Embryonic facial prominence (tissue), 1 donor: ENCODE measurements around the gene NDUFB4.
"Not testable (repeated sequence)": the region's sequence is repeated elsewhere in the genome, so short reads cannot be mapped to it uniquely, and the experiment has no call there.

Source experiments
- DNase-seq: peaks from one replicate; pipeline ENCODE4 v3.0.0-alpha.2; 2016; ENCODE audit errors: extremely low spot score

Gene NDUFB4

DNA sequence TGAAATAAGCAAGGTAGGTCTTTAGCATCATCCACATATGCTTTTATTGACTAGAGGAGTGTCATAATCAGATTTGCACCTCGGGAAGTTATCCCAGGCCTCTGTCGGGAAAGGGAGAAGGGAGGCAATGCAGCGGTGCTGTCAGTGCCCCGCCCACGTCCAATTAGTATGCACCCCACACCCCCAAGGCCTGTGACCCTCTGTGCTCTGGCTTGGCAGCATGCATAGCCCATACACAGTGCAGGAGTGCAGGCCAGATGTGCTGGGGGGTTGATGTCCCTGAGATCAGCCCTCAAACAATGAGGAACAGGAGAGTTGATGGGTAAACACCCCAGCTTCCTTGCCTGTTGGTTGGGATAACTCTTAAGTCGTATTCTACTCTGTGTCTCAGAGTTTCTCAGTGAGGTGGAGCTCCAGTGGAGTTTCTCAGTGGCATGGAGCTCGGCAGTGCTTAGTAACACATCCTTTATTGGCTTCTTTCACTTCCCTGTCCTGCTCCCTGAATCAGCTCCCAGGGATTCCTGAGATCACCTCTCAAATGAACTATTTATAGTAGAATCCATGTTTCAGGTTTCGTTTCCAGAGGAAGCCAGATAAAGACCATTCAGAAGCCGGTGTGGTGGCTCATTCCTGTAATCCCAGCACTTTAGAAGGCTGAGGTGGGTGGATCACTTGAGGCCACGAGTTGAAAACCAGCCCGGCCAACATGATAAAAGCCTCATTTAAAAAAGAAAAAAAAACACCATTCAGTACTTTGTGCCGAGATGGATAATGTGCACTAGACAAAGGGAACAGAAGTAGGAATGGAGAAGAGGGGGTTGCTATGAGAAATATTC, 26.7 kb upstream of the NDUFB4 start:
- DNase-seq = no peak

DNA sequence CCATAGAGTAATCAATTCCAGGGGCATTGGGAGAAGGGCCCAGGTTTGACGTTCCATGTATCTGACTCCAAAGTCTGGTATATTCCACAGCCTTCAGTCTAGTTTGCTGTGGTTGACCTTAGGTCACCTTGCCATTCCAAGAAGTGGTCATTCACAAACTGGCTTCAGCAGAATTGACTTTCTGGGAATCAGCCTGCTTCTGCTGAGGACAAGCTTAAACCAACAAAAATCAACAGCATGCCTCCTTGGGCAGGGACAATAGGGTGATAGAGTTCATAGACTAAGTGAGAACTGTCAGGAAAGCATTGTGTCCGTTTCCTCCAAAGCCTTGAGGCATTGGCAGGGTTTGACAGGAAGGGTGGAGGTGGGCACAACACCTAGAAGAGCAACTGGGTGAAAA, 24.1 kb upstream of the NDUFB4 start:
- no peak for DNase-seq

DNA sequence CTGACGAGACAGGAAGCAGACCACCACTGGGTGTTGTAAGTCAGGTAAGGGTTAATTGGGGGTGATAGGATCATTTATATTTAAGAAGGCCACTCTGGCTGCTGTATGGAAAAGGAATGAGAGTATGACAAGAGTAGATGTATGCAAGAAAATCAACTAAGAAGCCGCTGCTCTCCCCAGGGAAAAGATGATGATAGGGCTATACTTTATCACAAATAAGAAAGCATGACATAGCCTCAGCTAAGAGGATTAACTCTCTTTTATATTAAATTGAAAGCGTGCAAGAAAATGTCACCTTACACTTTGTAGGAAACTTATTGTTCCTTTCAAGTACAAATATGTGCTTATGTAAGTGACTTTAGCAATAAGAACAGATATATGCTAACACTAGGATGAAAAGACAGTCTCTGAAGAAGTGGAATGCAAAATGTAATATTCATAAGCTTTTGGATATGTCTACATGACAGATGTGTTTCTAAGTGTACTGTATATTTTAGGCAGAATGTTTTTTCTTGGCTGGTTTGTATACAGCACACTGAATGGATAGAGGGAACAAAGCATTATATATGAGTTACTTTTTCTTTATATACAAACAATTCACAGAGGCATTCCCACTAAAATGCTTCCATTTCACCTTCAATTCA, 8.7 kb upstream of the NDUFB4 start:
- no peak for DNase-seq

DNA sequence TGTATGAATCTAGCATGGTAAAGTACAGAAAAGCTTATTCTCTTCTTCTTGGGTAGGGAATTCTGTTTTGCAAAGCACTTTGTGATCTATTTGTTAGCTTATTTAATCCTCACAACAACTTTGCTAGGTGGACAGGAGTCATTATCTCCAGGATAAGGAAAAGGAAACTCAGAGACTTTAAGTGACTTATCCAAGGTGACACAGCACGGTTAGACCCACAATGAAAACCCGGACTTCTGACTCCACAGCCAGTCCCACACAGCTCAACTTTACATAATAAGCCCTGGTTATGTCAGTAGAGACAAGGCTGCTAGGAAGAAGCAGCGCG, 384 bp upstream of the NDUFB4 start:
- DNase-seq = no peak

DNA sequence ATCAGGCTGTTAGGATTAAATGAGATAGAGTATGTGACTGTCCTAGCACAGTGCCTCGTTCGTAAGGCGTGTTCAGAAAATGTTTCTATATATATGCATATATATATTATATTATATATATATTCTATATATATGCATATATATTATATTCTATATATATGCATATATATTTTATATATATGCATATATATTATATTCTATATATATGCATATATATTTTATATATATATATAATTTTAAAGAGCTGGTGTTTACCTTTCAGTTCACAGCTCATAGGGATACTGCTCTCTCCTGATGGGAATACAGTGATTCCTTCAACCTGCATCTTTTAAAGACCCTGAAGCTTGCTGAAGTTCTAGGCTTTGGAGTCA, 702 bp downstream of the NDUFB4 start:
- no peak for DNase-seq

DNA sequence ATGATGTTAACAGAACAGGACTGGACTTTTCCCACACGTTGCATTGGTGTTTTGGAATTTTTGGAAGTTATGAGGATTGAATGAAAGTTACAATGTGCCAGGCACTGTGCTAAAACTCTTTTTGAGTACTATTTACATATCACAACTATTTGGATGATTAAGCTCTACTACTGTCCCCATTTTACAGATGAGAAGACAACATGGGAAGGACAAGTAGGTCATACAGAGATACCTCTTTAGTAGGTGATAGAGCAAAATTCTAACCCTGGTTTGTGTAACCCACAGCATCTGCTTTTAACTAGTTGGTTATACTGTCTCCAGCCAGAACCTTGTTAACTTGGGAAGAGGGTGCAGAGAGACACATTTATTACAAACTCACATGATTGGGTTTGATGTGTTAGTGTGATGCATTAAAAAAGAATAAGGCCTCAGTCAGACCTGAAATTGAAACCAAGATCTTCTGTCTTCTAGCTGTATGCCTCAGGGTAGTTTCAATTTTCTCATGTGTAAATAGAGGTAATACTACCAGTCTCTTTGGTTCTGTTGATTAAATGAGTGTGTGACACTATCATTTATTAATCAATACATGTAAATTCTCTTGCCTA, 1.4 kb downstream of the NDUFB4 start:
- DNase-seq = no peak

DNA sequence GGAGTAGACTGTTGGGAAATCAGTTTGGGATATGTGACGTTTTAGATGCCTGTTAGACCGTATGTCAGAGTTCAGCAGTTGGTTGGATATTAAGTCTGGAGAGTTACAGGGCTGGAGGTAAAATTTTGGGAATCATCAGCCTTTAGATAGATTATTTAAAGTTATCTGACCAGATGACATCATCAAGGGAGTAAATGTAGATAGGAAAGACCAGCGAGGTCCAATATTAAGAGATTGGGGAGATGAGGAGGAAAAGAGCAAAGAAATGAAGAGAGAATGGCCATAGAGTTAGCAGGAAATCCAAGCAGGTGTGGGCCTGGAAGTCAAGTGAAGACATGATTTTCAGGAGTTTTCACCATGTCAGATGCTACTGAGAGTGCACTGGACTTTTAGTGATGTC, 3.1 kb downstream of the NDUFB4 start:
- no peak for DNase-seq

DNA sequence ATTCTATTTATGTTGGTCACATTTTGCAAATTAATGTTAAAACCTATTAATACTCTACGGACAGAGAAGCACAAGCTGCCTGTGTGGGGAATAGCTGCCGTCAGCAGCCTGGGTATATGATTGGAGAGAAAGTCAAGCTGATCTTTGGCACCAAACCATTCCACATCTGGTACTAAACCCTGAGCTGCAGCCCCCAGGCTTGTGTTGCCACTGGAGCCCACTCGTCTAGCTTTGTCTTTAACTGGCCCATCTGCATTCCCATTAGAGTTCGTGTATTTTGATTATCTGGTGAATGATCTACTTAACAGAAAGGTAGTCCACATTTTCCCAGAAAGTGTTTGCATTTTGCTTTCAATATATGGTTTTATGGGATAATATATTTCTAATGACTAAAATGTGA, 5.4 kb downstream of the NDUFB4 start:
- no peak for DNase-seq

DNA sequence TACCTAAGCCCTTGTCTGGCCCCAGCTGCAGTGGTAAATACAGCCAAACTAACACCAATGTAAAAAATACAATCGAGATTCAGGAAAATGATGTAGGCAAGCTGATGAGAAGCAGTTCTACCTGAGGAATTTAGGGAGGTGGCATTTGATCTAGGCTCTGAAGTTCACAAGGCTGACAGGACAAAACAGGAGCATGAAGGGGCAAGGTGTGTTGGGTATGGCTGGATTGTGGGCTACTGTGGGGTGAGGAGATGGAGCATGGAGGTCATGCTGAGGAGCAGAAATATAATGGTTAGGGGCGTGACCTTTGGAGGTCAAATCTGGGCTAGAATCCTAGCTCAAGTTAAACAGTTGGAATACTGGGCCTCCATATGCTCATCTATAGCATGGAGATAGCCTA, 6.5 kb downstream of the NDUFB4 start:
- DNase-seq = no peak

DNA sequence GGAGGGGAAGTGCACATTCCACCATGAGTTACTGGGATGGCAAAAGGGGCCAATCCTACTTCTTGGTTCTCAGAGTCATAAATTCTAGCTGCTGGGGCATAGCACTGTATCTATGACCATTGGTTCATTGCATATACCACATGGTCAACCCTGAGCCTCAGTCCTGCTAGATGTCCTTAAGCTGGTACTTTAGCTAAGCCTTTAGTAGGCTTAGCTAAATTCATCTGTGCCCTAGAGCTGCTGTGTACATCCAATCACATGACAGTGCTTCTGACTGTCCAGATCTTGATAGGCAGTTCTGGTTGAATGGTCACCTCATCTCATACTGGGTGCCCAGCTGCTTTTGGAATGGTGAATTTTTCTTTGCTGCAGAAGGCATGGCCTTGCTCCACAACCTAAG, 8.2 kb downstream of the NDUFB4 start:
- DNase-seq = no peak

DNA sequence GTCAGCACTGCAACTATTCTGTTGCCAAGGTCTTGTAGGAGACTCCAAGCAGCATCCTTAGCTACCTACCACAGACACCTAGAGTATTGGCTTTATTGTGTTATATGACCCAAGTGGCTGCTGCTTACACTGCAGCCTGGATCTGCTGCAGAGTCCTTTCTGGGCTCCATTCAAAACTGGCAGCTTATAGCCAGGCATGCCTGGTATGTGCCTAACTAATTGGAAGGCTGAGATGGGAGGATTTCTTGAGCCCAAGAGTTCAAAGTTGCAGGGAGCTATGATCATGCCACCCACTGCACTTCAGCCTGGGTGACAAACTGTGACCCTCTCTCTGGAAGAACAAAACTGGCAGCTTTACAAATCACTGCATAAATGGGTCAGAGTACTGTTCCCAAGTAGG, 8.6 kb downstream of the NDUFB4 start:
- no peak for DNase-seq

DNA sequence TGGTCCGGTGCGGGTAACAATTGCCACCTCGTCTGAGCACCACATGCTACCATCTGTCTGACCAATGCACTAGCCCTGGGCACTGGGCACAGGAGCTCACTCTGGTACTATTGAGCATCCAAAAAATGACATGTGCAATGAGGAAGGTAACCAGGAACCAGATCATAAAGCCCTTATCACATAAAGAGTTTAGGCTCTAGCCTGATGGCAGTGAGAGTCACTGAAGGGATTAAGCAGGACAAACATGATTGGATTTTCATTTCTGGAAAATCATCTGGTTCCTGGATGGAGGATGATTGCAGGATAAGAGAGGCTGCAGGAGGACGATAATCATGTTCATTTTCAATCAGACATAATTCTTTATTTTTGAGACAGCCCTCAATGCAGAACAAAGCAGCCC, 12.4 kb downstream of the NDUFB4 start:
- DNase-seq = no peak

DNA sequence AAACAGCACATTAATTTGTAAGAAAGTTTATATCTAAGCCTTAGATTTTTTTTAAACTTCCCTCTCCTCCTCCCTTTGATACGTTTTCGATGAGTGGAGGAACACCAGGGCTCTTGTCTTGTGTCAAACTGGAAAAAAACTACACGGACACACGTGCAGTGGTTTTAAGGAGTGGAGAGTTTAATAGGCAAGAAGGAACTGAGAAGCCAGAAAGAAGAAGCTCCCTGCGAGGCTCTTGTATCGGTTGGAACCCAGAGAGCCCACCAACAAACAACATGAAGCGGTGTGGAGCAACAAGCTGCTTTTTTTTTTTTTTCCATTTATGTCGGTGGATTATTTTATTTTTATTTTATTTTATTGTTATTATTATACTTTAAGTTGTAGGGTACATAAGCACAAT, 18.6 kb downstream of the NDUFB4 start:
- no peak for DNase-seq

DNA sequence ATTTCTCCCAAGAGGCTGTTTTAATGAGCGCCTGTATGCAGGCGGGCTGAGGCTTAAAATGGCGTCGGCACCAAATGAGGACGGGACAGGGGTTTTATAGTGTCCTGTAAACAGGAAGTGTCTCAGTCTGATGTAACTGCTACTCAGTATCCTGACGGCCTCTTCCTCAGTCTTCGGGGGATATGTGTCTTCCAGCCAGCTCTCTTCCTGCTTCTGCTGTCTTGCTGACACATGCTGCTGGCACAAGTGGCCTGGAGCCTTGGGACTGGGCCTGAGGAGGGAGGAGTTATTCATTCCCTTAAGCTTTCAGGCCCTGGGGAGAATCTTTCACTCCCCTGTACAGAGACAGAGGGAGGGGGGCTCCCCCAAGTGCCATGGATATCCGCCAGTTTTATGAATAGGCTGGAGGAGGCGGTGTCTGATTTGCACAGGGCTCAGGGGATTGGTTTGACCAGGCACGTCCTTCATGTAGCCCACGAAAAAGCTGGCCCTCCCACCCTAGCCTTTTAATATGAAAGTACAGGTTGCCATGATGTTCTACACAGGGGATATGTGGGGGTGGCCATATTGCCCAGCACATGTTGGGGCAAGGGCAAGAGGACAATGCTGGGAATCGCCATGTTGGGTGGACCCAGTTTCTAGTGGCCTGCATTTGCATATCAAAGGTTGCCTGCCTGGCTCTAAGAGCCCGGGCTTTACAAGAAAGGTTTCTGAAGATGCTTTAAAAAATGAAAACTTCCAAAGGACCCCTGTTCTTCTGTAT, 19.9 kb downstream of the NDUFB4 start:
- no peak for DNase-seq

DNA sequence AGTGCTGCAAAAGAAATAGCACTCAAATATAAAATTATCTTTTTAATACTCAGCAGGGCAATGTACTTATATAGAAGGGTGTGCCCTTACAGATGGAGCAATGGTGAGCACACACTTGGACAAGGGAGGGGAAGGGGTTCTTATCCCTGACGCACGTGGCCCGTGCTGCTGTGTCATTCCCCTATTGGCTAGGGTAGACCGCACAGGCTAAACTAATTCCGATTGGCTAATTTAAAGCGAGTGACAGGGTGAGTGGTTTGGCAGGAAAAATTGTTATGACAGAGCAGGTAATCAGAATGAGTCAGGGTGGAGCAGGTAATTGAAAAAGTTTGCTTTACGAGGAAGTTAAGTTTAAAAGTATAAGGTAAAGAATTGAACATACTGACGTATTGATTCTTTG, 20.6 kb downstream of the NDUFB4 start:
- DNase-seq = not testable (repeated sequence)

DNA sequence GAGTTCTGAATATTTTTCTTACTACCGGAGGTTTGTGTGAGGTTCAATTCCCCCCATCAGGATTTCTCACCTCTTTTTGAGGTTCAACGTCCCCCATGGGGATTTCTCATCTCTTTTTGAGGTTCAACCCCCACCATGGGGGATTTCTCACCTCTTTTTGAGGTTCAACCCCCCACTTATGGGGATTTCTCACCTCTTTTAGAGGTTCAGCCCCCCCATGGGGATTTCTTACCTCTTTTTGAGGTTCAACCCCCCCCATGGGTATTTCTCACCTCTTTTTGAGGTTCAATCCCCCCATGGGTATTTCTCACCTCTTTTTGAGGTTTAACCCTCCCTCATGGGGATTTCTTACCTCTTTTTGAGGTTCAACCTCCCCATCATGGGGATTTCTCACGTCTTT, 26.3 kb downstream of the NDUFB4 start:
- DNase-seq = no peak

DNA sequence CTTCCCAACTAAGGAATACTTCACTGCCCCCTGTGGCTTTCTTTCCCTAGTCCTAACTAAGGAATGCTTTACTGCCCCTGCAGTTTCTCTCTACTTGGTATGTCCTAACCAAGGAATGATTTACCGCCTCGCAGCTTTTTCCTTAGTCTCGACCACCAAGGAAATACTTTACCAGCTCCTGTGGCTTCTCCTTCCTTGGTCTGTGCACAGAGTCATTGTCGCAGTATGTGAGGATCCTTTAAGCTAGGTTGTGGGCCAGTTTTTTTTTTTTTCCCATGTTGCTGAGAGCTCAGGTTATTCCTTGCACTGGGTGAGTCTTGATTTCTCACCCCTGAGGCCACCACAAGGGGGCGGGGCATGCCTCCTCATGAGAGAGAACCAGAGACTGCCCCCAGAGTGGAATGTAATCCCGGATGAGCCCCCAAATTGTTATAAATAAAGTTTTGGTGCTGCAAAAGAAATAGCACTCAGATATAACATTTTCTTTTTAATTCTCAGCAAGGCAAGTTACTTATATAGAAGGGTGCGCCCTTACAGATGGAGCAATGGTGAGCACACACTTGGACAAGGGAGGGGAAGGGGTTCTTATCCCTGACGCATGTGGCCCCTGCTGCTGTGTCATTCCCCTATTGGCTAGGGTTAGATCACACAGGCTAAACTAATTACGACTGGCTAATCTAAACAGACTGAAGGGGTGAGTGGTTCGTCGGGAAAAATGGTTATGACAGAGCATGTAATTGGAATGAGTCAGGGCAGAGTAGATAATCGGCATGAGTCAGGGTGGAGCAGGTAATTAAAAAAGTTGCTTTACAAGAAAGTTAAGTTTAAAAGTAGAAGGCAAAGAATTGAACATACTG, 27.0 kb downstream of the NDUFB4 start:
- no peak for DNase-seq

DNA sequence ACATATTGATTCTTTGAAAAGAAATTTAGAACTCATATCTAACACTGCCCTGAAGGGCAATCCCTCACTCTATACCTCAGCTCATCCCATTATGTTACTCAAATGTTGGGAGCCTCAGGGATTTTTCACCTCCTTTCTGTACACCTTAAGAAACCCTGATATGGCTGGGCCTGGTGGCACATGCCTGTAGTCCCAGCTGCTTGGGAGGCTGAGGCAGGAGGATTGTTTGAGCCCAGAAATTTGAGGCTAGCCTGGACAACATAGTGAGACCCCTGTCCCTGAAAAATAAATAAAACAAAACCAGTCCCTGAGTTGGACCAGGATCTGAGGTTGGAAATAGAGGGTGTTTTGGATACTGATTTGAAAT, 27.6 kb downstream of the NDUFB4 start:
- no peak for DNase-seq

DNA sequence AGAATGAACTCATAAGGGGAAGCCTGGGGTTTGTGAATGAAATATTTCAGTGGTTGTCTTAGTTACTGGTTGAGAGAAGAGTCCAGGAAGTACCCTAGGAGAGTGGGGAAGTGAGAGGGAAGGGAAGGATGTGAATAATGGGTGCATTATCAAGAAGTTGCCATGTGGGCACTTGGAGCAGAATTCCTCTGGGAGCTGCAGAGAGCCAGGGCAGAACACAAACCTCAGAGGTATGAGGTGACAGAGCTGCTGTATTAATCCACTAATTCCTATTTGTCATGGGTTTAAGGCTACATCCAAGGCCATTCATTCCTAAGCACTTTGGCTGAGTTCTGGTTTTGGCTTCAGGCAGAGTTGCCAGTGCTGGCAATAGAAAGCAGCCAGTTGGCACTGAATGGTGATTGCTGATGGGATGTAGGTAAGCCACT, 29.0 kb downstream of the NDUFB4 start:
- DNase-seq = no peak

DNA sequence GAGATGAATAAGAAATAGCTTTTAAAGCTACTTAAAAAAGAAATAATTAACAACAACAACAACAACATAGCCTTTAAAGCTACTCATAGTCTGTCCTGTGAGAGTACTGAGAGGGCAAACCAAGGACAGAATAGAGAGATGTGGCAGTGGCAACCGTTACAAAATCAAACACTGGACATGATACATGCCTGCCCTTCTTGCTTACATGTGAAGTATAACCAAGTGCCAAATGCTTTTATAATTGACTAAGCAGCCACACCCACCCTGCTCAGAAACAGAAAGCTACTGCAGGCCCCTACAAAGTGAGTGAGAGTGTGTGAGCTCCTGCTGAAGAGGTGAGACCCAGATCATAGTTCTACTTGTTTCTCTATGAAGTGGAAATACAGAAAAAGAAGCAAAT, 38.4 kb downstream of the NDUFB4 start:
- no peak for DNase-seq

DNA sequence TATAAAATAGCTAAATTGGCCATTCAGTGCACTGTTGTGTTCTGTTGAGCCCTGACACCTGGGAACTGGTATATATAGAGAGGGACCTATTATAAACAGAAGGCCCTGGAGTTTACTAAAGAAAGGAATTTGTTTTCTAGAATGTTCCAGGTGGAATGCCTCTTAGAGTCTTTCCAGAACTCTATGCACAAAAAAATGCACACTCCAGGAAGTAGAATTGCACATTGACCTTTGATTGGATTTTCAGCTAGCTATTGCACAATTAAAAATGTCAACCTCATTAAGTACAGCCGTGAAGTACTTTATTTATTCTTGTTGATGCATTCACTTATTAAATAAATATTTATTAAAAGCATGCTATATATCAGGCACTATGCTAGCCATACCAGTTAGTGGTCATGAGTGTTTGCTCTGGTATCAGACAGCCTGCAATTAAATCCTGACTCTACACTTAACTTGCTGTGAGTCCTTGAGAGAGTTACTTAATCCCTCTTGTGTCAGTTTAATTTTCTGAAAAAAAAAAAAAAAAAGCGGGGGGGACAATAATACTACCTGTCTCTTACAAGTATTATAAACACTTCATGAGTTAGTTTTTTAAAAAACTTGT, 40.8 kb downstream of the NDUFB4 start:
- no peak for DNase-seq
